GM12865 (cell line): ENCODE data around the gene AURKAIP1.

Source experiments
- DNase-seq: peaks from one replicate; pipeline ENCODE4 v3.0.0; 2010; ENCODE audit warnings: low read depth
- H3K4me3 ChIP-seq: 2 replicates; pipeline ENCODE4 v1.5.1; 2011; ENCODE audit warnings: mild to moderate bottlenecking, low read depth, low read length, control low read depth
- CTCF ChIP-seq: IDR thresholded peaks from 2 replicates; pipeline ENCODE4 v1.5.1; 2011; ENCODE audit warnings: low read length, control low read depth, low read depth, inconsistent platforms; ENCODE audit not compliant: insufficient read depth; ENCODE audit errors: missing control alignments

AURKAIP1 gene

GRCh38 chr1:1333551-1334241 is 41.3 kb downstream of the AURKAIP1 start:
- no peak for DNase-seq
- no peak overlapping the region for H3K4me3 ChIP-seq
- no peak for TF ChIP-seq CTCF

- no peak for TF ChIP-seq CTCF
- H3K4me3 ChIP-seq: no peak overlapping the region
- DNase-seq: no peak
Measured at GRCh38 chr1:1332774-1333480, 42.1 kb downstream of the AURKAIP1 start.

- TF ChIP-seq CTCF: no peak
- no peak for DNase-seq
- no peak overlapping the region for H3K4me3 ChIP-seq
Measured at GRCh38 chr1:1332031-1332755, 42.8 kb downstream of the AURKAIP1 start.

GRCh38 chr1:1331068-1331965 is 43.7 kb downstream of the AURKAIP1 start, which contains the start of gene TAS1R3:
TSS of gene TAS1R3 (plus strand) at chr1:1331280. CDS start at chr1:1331346, 66 bp downstream.
- DNase-seq: no peak
- H3K4me3 ChIP-seq: no peak within 1 kb of the TSS

GRCh38 chr1:1330366-1331067 is 44.5 kb downstream of the AURKAIP1 start:
- no peak for TF ChIP-seq CTCF
- no peak overlapping the region for H3K4me3 ChIP-seq

More at GRCh38 chr1:1331068-1331965, 43.7 kb downstream of the AURKAIP1 start, which contains the start of gene TAS1R3:
- no peak for TF ChIP-seq CTCF

More at GRCh38 chr1:1330366-1331067, 44.5 kb downstream of the AURKAIP1 start:
- DNase-seq: no peak
